GM23248 (cell line): ENCODE results near the gene GLT1D1.

Experiments used
- EZH2 ChIP-seq: fragments of 200-600 bp; sonication (generic); IDR thresholded peaks from 2 replicates; pipeline ENCODE4 v1.6.1; 2018; ENCODE audit warnings: antibody characterized with exemption, mild to moderate bottlenecking; ENCODE audit not compliant: insufficient read depth, poor library complexity, severe bottlenecking
- EZH2phosphoT487 ChIP-seq: fragments of 200-600 bp; sonication (generic); IDR thresholded peaks from 2 replicates; pipeline ENCODE4 v1.6.1; 2018; ENCODE audit warnings: antibody characterized with exemption, moderate library complexity, mild to moderate bottlenecking, low read depth; ENCODE audit not compliant: insufficient read depth

- TF ChIP-seq EZH2: no peak
- TF ChIP-seq EZH2phosphoT487: no peak
Measured at GRCh38 chr12:128819293-128820144, 33.8 kb upstream of the GLT1D1 start.
